Stromal cell of bone marrow (primary cell): ENCODE data around the gene MAGEA6.
"Not testable (repeated sequence)": the region's sequence is repeated elsewhere in the genome, so short reads cannot be mapped to it uniquely, and the experiment has no call there.

ENCODE experiments used
- DNase-seq: peaks from one replicate; pipeline ENCODE4 v3.0.0-alpha.2; 2012; ENCODE audit warnings: low read depth

The MAGEA6 gene

GRCh38 chrX:152769549-152770289 is at the start of gene MAGEA6:
TSS of gene MAGEA6 (minus strand) at chrX:152769689. CDS start at chrX:152767650, 2,039 bp downstream.
- not testable (repeated sequence) for DNase-seq

DNA sequence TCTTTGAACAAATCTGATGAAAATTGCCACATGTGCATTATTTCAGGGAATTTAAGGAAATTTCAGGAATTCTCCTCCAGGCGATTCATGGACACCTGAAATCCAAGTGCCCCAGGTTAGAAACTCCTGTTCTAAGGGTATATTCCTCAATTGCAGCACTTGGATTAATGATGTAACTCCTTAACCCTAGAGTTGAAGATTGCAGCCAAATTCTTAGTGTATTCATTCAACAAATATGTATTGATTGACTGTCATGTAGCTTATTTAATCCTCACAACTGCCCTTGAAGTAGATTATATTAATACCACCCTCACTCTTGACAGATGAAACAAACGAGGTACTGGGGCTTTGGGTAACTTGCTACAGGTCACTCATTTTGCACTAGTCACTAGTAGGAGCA is 49.8 kb upstream of the MAGEA6 start:
- DNase-seq, result no peak

- DNase-seq, result no peak
These were observed 48.9 kb upstream of the MAGEA6 start for GRCh38 chrX:152818356-152818755.

DNA sequence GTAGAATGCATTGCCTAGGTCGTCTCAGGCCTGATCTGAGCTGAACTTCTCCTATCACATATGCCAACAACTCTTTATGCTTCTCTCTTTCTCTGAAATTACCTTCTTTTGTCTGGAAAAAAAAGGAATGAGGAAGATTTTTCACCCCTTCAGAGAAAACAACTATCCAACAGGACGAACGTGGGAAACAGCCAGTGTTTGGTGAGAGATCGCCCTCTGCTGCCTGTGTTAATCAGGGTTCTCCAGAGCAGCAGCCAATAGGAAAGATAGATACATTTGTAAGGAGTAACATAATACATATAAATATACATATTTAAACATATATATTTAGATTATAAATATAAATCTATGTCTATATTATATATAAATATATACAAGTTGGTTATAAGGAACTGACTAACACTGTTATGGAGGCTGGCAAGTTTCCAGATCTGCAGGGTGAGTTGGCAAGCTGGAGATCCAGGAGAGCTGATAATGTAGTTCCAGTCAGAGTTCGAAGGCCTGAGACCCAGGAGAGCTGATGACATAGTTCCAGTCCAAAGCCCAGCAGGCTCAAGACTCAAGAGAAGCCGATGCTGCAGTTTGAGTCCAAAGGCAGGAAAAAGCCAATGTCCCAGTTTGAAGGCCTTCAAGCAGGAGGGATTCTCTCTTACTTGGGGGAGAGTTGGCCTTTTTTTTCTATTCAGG is 47.7 kb upstream of the MAGEA6 start:
- DNase-seq, result peak; percentile 10

DNA sequence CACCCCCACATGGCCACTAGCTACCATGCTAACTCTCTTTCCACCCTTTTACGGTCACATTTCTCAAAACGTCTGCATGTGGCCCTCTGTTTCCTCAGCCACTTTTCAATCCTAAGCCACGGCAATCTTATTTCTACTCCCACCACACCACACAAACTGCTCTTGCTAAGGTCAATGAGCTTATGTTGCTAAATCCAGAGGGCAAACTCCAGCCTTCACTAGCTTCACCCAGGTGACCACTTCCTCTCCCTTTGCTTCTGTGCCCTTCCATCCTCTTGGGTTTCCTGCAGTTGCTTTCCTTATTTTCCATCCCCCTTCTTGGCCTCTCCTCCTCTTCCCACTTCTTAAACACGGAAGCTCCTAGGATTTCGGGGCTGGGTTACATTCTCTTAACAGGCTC is 44.6 kb upstream of the MAGEA6 start:
- no peak for DNase-seq

GRCh38 chrX:152813206-152813605 is 43.7 kb upstream of the MAGEA6 start:
- DNase-seq, result no peak

- no peak for DNase-seq
These were observed 40.9 kb upstream of the MAGEA6 start for GRCh38 chrX:152810403-152810802.

DNA sequence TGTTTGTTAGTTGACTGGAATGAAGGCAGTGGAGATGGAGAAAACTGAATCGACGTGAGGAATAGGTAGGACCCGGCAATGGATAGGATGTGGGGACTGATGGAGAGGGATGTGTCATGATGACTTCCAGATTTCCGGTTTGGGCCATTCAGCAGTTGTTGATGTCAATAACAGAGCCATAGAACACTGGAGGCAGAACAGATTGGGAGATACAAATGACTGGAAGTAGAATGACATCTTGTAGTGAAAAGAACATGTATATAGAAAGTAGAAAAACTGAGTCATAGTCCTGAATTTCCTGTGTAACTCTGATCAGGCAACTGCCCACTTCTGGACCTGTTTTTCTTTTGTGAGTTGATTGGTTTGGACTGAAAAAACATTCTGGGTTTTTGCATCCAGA is 36.5 kb upstream of the MAGEA6 start:
- DNase-seq, result no peak

DNA sequence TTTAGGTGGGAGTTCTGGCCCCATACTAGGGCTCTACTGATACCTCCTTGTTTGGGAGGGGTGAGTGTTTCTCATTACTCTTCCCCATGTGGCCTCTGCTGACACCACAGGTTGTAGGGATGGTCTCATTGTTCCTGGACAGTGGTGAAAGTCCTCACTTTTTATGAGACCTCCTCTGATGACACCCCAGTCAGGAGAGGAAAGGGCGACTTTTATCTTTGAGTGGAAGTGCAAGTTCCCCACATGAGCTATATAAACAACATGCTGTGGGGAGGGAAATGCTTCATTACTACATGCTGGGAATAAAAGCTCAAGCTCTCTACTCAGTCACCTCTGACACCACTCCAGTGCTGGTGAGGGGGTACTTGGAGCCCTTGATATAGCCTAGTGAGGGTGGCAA is 29.5 kb upstream of the MAGEA6 start:
- no peak for DNase-seq

DNA sequence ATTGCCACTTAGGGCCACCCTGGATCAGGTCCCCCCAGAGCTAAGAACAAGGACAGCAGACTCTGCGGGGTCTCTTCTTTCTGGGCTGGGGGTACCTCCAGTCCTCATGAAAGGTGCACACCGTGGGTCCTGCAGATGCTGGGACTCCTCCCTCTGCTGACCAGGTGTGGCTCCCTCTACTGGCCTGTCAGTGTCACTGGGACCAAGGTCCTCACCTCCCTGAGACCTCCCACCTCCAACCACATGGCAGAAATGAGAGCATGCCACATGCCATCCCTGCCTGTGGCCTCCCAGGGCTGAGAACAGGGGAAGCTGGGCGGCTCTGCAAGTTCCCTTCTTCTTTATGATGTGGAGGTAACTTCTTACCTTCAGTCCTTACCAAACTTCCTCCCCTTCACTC is 17.6 kb upstream of the MAGEA6 start:
- DNase-seq, result not testable (repeated sequence)

- not testable (repeated sequence) for DNase-seq
These were observed 2.9 kb downstream of the MAGEA6 start for GRCh38 chrX:152766562-152766961.

GRCh38 chrX:152761582-152761981 is 7.9 kb downstream of the MAGEA6 start:
- DNase-seq, result not testable (repeated sequence)

DNA sequence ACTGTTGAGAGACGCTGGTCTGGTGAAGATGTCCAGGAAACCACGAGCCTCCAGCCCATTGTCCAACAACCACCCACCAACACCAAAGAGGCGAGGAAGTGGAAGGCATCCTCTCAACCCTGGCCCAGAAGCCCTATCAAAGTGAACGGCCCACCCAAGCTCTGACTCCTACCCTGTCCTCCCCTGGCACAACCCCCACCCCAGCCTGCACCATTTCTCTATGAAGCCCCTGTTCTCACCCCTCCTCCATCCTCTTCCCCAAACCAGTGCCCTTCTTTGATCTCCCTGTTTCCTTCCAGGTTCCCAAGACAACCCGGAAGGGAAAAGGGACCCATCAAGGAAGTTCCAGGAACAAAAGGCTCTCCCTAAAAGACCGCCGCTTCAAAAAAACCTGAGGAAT is 9.9 kb downstream of the MAGEA6 start:
- DNase-seq, result not testable (repeated sequence)

GRCh38 chrX:152758918-152759317 is 10.6 kb downstream of the MAGEA6 start, which contains the start of gene CSAG3:
TSS of gene CSAG3 (plus strand) at chrX:152759218.
- not testable (repeated sequence) for DNase-seq

DNA sequence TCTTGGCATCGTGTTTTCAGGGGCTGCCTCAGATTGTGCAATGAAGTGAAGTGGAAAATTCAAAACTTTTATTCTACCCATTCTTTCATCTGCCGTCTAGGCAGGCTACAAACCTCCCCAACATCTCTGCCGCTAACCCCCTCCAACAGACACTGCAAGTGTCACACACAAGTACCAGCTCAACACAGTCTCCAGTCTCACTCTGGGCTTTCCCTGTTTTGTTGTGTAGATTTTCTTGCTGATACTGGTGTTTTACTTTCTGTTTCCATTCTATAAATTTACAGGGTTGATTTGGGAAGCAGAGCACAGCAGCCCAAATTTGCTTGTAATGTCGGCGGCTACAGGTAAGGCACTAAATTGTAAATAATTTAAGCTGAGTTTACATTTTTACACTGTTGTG is 14.6 kb downstream of the MAGEA6 start:
- DNase-seq, result not testable (repeated sequence)

DNA sequence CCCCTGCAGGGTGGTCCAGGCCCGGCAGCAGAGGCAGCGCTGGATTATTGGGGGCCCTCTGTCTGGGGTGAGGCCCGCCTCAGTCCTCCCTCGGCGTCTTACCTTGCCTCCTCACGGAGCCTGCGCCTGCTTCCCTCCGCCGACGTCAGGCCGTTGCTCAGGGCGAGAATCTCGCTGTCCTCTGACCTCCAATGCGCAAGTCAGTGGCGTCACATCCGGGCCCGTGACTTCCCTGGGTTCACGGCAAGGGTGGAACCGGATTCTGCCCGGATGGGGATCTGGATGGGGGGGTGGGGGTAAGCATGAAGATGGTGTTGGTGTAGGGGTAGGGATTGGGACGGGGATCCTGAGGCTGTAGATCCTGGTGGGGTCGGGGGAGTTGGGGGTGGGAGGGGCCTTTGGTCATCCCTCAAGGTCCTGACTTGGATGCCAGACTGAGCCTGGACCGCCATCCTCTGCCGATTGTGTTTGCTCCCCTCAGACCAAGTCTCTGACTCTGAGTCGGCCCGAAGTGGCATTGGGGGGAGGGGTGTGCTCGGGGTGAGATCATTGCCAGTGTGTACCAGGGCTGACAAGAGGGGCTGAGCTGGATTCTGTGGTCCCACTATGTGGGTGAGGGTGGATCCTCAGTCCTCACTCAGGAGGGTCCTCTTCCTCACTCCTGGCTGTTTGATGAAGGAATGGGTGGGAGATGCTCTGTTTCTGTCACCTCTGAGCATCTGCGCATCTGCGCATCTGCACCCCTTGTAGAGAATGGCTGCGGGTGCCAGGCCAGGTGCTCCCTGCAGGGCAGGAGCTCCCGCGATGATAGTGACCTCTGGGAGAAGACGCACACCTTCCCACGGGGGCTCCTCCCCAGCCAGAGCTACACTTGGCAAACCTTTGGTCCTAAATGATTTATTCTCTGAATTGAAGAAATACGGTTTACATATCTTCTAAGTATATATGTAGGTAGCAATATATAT is 15.5 kb downstream of the MAGEA6 start, which contains the start of gene MAGEA2:
Gene MAGEA2, minus strand, starts transcription at position 157 of the 965 bp plus-strand sequence. CDS start 2,479 bp downstream, outside the sequence.
- not testable (repeated sequence) for DNase-seq

DNA sequence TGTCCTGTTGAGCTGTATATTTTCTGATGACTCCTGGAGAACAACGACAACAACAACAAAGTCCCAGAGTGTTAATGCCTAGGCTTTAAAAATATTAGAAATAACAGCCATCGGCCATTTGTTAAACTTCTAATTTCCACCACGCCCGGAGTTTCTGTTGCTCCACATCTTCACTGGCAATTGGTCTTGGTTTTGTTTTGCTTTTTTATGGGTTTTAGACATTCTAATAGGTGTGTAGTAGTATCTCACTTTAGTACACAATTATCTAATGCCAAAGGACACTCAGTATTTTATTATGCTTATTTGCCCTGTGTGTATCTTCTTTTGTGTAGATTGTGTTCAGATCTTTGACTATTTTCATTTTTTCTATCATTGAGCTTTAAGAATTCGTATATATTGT is 30.9 kb downstream of the MAGEA6 start:
- no peak for DNase-seq

GRCh38 chrX:152736528-152736927 is 33.0 kb downstream of the MAGEA6 start:
- not testable (repeated sequence) for DNase-seq

- DNase-seq, result no peak
These were observed 33.5 kb downstream of the MAGEA6 start for GRCh38 chrX:152735860-152736511.

- no peak for DNase-seq
These were observed 34.4 kb downstream of the MAGEA6 start for GRCh38 chrX:152735101-152735500.

DNA sequence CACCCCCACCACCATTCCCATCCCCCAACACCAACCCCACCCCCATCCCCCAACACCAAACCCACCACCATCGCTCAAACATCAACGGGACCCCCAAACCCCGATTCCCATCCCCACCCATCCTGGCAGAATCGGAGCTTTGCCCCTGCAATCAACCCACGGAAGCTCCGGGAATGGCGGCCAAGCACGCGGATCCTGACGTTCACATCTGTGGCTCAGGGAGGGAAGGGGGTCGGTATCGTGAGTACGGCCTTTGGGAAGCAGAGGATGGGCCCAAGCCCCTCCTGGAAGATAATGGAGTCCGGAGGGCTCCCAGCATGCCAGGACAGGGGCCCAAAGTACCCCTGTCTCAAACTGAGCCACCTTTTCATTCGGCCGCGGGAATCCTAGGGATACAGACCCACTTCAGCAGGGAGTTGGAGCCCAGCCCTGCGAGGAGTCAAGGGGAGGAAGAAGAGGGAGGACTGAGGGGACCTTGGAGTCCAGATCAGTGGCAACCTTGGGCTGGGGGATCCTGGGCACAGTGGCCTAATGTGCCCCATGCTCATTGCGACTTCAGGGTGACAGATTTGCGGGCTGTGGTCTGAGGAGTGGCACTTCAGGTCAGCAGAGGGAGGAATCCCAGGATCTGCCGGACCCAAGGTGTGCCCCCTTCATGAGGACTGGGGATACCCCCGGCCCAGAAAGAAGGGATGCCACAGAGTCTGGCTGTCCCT is 35.2 kb downstream of the MAGEA6 start:
- DNase-seq, result not testable (repeated sequence)
